GM19351 (cell line): ENCODE results near the gene ELOA.
"Not testable (repeated sequence)": the region's sequence is repeated elsewhere in the genome, so short reads cannot be mapped to it uniquely, and the experiment has no call there.

Experiments used
- ATAC-seq: cut with Tn5 transposase; IDR thresholded peaks from one replicate; pipeline ENCODE4 v1.9.1; 2021; ENCODE audit warnings: mild to moderate bottlenecking, moderate library complexity; ENCODE audit not compliant: unreplicated experiment

ELOA gene

GRCh38 chr1:23779826-23780371 is 36.6 kb downstream of the ELOA start:
- ATAC-seq: no peak

GRCh38 chr1:23783141-23783540 is 39.9 kb downstream of the ELOA start:
- ATAC-seq: not testable (repeated sequence)

DNA sequence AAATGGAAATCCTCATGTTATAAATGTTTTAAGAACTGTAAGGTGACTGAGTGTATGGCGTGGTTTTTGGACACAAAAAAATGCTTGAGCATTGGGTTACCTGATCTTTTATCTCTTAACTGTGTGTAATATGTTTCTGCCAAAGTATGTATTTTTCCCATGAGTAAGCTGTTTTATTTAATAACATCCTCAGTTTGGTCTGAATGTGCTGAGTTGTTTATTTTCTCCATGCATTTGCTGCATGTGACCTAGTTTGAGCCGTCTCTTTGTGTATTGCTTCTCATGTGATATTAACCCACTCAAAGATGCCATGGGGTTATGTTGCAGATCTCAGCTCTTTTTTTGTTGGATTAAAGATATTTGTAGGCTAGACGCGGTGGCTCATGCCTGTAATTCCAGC is 41.6 kb downstream of the ELOA start:
- no peak for ATAC-seq

GRCh38 chr1:23787701-23788100 is 44.4 kb downstream of the ELOA start:
- ATAC-seq: no peak

DNA sequence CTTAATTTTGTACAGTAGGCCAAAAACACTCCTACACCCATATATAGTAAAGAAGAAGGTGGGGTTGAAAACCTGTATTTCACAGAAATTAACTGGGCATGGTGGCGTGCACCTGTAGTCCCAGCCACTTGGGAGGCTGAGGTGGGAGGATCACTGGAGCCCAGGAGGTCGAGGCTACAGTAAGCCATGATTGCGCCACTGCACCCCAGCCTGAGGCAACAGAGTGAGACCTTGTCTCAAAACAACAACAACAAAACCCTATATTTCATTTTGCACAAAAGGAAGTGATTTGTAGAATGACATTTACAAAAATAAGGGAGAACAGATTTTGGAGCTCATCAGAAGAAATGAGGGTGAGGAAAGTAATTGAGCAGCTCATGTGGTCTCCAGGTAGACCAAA is 45.4 kb downstream of the ELOA start:
- ATAC-seq: no peak

DNA sequence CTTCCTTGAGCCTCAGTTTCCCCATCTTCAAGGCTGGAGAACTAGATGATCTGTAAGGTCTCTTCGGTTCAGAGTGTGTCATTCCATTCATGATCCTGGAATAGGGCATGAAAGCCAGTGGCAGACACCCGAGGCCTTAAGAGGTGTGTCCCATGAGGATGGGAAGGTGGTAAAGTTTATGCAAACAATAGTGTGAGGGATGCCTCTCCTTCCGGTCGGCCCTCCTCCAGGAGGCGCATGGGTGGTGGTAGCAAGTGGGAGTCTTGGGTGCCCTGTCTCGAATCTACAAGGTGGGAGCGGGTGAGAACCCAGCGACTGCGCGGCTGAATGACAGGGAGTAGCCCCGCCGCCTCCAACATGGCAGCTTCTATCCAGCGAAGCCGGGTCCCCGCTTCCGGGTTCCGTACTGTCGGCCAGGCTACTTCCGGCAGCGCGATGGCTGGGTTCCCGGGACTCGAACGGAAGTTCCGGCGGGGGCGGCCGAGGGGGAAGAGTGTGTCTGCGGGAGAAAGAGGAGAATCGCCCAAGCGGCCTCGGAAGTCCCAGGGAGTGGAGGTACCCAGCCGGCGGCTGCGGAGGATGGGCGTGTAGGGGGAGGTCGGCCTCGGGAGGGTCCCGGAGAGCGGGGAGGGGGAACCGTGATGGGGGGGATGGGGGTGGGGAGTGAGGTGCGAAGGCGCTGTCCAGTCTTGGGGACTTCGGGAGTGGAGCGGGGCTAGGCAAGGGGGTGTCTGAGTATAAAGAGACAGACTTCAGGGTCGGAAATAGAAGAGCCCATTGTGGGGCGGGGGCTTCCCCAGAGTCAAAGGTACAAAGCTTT is 47.6 kb downstream of the ELOA start, which contains the start of gene LYPLA2:
LYPLA2 (plus strand) TSS at position 450 of the 820 bp plus-strand sequence. CDS start 1,538 bp downstream, outside the sequence.
- ATAC-seq: peak; percentile 87

- ATAC-seq: peak; percentile 22
Measured at GRCh38 chr1:23791516-23792047, 48.3 kb downstream of the ELOA start.

GRCh38 chr1:23792151-23792945 is 49.1 kb downstream of the ELOA start:
- no peak for ATAC-seq

GRCh38 chr1:23793018-23793781 is 49.9 kb downstream of the ELOA start:
- ATAC-seq: no peak

DNA sequence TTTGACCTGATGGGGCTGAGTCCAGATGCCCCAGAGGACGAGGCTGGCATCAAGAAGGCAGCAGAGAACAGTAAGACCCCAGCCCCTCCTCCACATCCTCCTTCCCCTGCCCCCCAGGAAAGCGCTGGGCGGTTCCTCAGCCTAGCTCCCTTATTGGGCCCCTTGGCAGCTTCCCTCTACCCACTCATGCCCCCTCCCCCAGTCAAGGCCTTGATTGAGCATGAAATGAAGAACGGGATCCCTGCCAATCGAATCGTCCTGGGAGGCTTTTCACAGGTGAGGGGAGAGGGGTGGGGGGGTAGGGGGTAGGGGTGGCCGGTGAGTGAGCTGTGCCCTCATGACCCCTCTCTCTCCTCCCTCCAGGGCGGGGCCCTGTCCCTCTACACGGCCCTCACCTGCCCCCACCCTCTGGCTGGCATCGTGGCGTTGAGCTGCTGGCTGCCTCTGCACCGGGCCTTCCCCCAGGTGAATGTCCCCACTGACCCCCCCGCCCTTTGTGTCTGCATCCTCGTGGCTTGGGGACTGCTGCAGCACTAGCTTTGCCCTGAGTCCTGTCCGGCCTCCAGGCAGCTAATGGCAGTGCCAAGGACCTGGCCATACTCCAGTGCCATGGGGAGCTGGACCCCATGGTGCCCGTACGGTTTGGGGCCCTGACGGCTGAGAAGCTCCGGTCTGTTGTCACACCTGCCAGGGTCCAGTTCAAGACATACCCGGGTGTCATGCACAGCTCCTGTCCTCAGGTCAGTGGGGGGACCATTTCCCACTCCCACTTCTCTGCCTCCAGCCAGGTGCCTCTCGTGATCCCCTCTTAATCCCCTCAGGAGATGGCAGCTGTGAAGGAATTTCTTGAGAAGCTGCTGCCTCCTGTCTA is 50.8 kb downstream of the ELOA start:
- no peak for ATAC-seq

- ATAC-seq: not testable (repeated sequence)
Measured at GRCh38 chr1:23794732-23795182, 51.5 kb downstream of the ELOA start.

- ATAC-seq: no peak
Measured at GRCh38 chr1:23795676-23796465, 52.6 kb downstream of the ELOA start.

DNA sequence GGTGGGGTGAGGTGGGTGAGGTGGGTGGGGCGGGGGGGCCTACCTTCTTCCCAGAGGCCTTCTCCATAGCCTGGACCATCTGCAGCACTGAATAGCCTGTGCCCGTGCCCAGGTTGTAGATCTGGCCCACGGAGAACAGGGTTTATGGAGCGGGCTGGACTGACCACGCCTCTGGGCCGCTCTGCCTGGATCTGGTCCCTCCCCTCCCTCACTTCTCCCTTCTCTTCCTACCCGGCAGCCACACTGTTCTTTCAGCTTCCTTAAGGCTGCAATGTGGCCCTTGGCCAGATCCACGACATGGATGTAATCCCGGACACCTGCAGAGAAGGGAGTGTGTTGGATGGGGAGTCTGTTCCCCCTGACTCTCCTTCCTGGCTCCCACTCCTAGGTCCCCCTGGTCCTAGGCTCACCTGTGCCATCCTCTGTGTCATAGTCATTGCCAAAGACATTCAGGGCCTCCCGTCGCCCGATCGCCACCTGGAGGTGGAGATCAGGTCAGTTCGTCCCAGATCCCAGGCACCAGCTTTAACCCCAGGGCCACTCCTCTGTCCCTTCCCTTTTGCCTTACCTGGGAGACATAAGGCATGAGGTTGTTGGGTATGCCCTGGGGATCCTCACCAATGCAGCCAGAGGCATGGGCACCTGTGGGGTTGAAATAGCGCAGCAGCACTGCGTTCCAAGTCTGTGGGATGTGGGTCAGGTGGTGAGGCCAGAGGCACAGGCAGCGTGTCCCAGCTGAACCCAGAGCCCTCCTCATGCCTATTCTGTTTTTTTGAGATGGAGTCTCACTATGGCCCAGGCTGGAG is 53.4 kb downstream of the ELOA start:
- no peak for ATAC-seq

- ATAC-seq: no peak
Measured at GRCh38 chr1:23797478-23798448, 54.5 kb downstream of the ELOA start.

- ATAC-seq: no peak
Measured at GRCh38 chr1:23798662-23799142, 55.4 kb downstream of the ELOA start.

DNA sequence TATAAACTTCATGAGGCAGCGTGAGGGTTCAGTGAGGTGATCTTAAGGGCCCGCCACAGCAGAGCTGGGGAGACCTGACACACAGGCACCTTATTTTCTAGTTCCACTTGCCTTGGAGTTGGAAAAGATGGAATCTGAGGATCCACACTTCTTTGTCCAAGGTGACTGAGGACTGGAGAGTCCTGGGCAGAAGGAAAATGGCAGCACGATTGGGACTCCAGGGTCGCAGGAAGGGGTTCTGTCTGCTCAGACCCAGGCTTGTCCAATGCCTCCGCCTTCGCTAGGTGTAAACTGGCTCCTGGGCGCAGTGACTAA is 55.9 kb downstream of the ELOA start:
- no peak for ATAC-seq
